HCT116 (cell line): ENCODE results near the gene USP7. TPM values are rescaled to one million over a fixed set of nuclear protein-coding genes. Genes with fewer than 3 reads are reported as not detected.
"Not testable (repeated sequence)": the region's sequence is repeated elsewhere in the genome, so short reads cannot be mapped to it uniquely, and the experiment has no call there.

Experiments
- ATAC-seq: fragments of 200-7000 bp; cut with Tn5 transposase; 2 replicates; pipeline ENCODE4 v1.9.1; 2020; ENCODE audit warnings: mild to moderate bottlenecking, moderate library complexity
- BruUV-seq: library from RNA; stranded (reverse); fragments of 400-500 nt; replicated peaks from 2 replicates; lab custom pipeline; 2021; lab: Mats Ljungman, UMichigan
- CTCF ChIA-PET: fragments of 300-600 bp; sonication (Branson Sonifier 250); formaldehyde crosslinking; loops from one replicate; lab custom pipeline; 2021; ENCODE audit warnings: antibody characterized with exemption; lab: Charles Lee
- POLR2A ChIA-PET: fragments of 300-600, 350-600 bp; sonication (Branson Sonifier 250); formaldehyde crosslinking; loops from one replicate; lab custom pipeline; 2021; ENCODE audit warnings: antibody characterized with exemption; lab: Charles Lee
- RAD21 ChIA-PET, 2 experiments: fragments of 300-600 bp; sonication (Branson Sonifier 250); formaldehyde crosslinking; loops; one replicate each; lab custom pipeline; 2023; ENCODE audit warnings: low total read pairs in 2 of 2; ENCODE audit not compliant: uncharacterized antibody in 2 of 2, unreplicated experiment in 2 of 2, low non-redundant PET in 1 of 2; lab: Charles Lee
- DNase-seq: peaks from one replicate; pipeline ENCODE4 v3.0.0-alpha.2; 2010; ENCODE audit warnings: low read depth, low spot score
- H2AFZ ChIP-seq: fragments of 200-600 bp; shearing (Covaris generic), sonication (generic); 2 replicates; pipeline ENCODE4 v1.6.1; 2017; ENCODE audit warnings: low read depth, mixed run types, mixed read lengths, antibody characterized with exemption, low read length; ENCODE audit not compliant: poor library complexity, severe bottlenecking
- H3K27ac ChIP-seq: 2 replicates; pipeline ENCODE4 v1.5.1; 2012; ENCODE audit warnings: low read depth, low read length
- H3K27me3 ChIP-seq: fragments of 200-600 bp; sonication (generic); 2 replicates; pipeline ENCODE4 v1.6.1; 2016; ENCODE audit warnings: mixed run types, low read length, mixed read lengths; ENCODE audit not compliant: insufficient read depth
- H3K36me3 ChIP-seq, 2 experiments: fragments of 200-500 bp in 1 of 2; fragments of 200-600 bp in 1 of 2; sonication (Bioruptor generic) in 1 of 2; sonication (generic) in 1 of 2; 2 replicates each; pipeline versions ENCODE4 v1.5.1 to v1.6.1; 2014 to 2016; ENCODE audit warnings: low read length in 2 of 2, inconsistent platforms in 1 of 2, mixed read lengths in 1 of 2, mixed run types in 1 of 2; ENCODE audit not compliant: insufficient read depth in 2 of 2, control insufficient read depth in 1 of 2
- H3K4me1 ChIP-seq, 2 experiments: fragments of 200-600 bp in 1 of 2; sonication (generic) in 1 of 2; 2 replicates each; pipeline versions ENCODE4 v1.5.1 to v1.6.1; 2012 to 2017; ENCODE audit warnings: low read length in 2 of 2, inconsistent platforms in 1 of 2, mild to moderate bottlenecking in 1 of 2, mixed read lengths in 1 of 2, mixed run types in 1 of 2, moderate library complexity in 1 of 2; ENCODE audit not compliant: insufficient read depth in 2 of 2, control insufficient read depth in 1 of 2
- H3K4me2 ChIP-seq: fragments of 200-600 bp; sonication (generic); 2 replicates; pipeline ENCODE4 v1.6.1; 2017; ENCODE audit warnings: mixed run types, low read length, mixed read lengths
- H3K4me3 ChIP-seq, 2 experiments: fragments of 200-600 bp in 1 of 2; sonication (generic) in 1 of 2; replicated peaks in 1 of 2; 2 replicates each; pipeline ENCODE4 v1.5.1; 2011 to 2016; ENCODE audit warnings: low read length in 2 of 2, control low read depth in 1 of 2, low read depth in 1 of 2, mild to moderate bottlenecking in 1 of 2, mixed read lengths in 1 of 2, mixed run types in 1 of 2
- H3K79me2 ChIP-seq: fragments of 200-600 bp; sonication (generic); 2 replicates; pipeline ENCODE4 v1.6.1; 2017; ENCODE audit warnings: mild to moderate bottlenecking, mixed run types, low read length, moderate library complexity, mixed read lengths; ENCODE audit not compliant: insufficient read depth
- H3K9ac ChIP-seq: fragments of 200-600 bp; sonication (generic); 2 replicates; pipeline ENCODE4 v1.6.1; 2016; ENCODE audit warnings: low read length, mixed read lengths
- H3K9me2 ChIP-seq: fragments of 200-600 bp; sonication (generic), shearing (Covaris generic); 2 replicates; pipeline ENCODE4 v1.6.1; 2017; ENCODE audit warnings: mixed run types, mild to moderate bottlenecking, moderate library complexity; ENCODE audit not compliant: insufficient read depth
- H3K9me3 ChIP-seq, 2 experiments: fragments of 200-500 bp in 1 of 2; fragments of 200-600 bp in 1 of 2; sonication (Bioruptor generic) in 1 of 2; sonication (generic) in 1 of 2; 2 replicates each; pipeline ENCODE4 v1.6.1; 2014 to 2017; ENCODE audit warnings: low read length in 2 of 2, mixed read lengths in 2 of 2, inconsistent platforms in 1 of 2, low read depth in 1 of 2, mild to moderate bottlenecking in 1 of 2, mixed run types in 1 of 2, moderate library complexity in 1 of 2; ENCODE audit not compliant: control insufficient read depth in 1 of 2, insufficient read depth in 1 of 2
- H4K20me1 ChIP-seq: fragments of 200-600 bp; sonication (generic), shearing (Covaris generic); 2 replicates; pipeline ENCODE4 v1.6.1; 2017; ENCODE audit warnings: mixed run types, mild to moderate bottlenecking, moderate library complexity; ENCODE audit not compliant: insufficient read depth
- CBX3 ChIP-seq: IDR thresholded peaks from 2 replicates; pipeline ENCODE4 v1.6.1; 2012; ENCODE audit warnings: low read depth
- CEBPB ChIP-seq: IDR thresholded peaks from 2 replicates; pipeline ENCODE4 v1.6.1; 2012; ENCODE audit warnings: low read depth
- EGR1 ChIP-seq: IDR thresholded peaks from 2 replicates; pipeline ENCODE4 v1.6.1; 2012; ENCODE audit warnings: low read depth
- EZH2 ChIP-seq: fragments of 200-600 bp; sonication (generic); IDR thresholded peaks from 2 replicates; pipeline ENCODE4 v1.6.1; 2017; ENCODE audit warnings: antibody characterized with exemption, mixed run types
- EZH2phosphoT487 ChIP-seq: fragments of 200-600 bp; IDR thresholded peaks from 2 replicates; pipeline ENCODE4 v1.6.1; 2018; ENCODE audit warnings: antibody characterized with exemption, borderline replicate concordance
- MAX ChIP-seq: IDR thresholded peaks from 2 replicates; pipeline ENCODE4 v1.6.1; 2012
- POLR2AphosphoS5 ChIP-seq: IDR thresholded peaks from 2 replicates; pipeline ENCODE4 v1.6.1; 2011; ENCODE audit warnings: mild to moderate bottlenecking, low read depth, low read length, moderate library complexity
- RAD21 ChIP-seq: IDR thresholded peaks from 2 replicates; pipeline ENCODE4 v1.6.1; 2012; ENCODE audit warnings: low read depth, mild to moderate bottlenecking
- SIN3A ChIP-seq: IDR thresholded peaks from 2 replicates; pipeline ENCODE4 v1.6.1; 2012; ENCODE audit warnings: low read depth
- SRF ChIP-seq: IDR thresholded peaks from 2 replicates; pipeline ENCODE4 v1.6.1; 2012; ENCODE audit warnings: low read depth
- TCF7L2 ChIP-seq: IDR thresholded peaks from 2 replicates; pipeline ENCODE4 v1.7.0; 2011; ENCODE audit warnings: borderline replicate concordance, inconsistent platforms; ENCODE audit not compliant: insufficient read depth, insufficient read length; ENCODE audit errors: extremely low read depth
- ZBTB33 ChIP-seq: IDR thresholded peaks from 2 replicates; pipeline ENCODE4 v1.6.1; 2011; ENCODE audit warnings: mild to moderate bottlenecking, low read length, moderate library complexity; ENCODE audit not compliant: insufficient replicate concordance; ENCODE audit errors: extremely low read depth
- ZFX ChIP-seq: fragments of 450-650 bp; IDR thresholded peaks from 2 replicates; pipeline ENCODE4 v1.6.1; 2017
- ZNF274 ChIP-seq: fragments of 200-500 bp; sonication (Bioruptor generic); IDR thresholded peaks from 2 replicates; pipeline ENCODE4 v1.6.1; 2014; ENCODE audit warnings: mild to moderate bottlenecking, low read depth, low read length, inconsistent platforms
- intact Hi-C: fragments of 100-400 bp; cut with micrococcal nuclease; formaldehyde crosslinking; loops from 2 replicates; pipeline ENCODE4 v1.10.0; 2022
- total RNA-seq: library from RNA; stranded (reverse); gene quantifications from one replicate; pipeline ENCODE4 v1.2.1, GENCODE V29; 2021; ENCODE audit not compliant: unreplicated experiment

USP7 gene
- total RNA-seq, 1 experiment from 2014 or later, result 154 TPM

- H4K20me1 ChIP-seq, CTCF ChIA-PET, DNase-seq, H3K9ac ChIP-seq, H3K36me3 ChIP-seq, POLR2A ChIA-PET, H2AFZ ChIP-seq, BruUV-seq, RAD21 ChIA-PET, H3K4me1 ChIP-seq, H3K79me2 ChIP-seq, intact Hi-C loops, H3K9me2 ChIP-seq, H3K27me3 ChIP-seq, H3K4me2 ChIP-seq, H3K9me3 ChIP-seq, ATAC-seq, H3K27ac ChIP-seq, H3K4me3 ChIP-seq: not testable (repeated sequence)
Measured at GRCh38 chr16:8976189-8976588, 12.5 kb upstream of the USP7 start.

GRCh38 chr16:8975039-8975438, 11.3 kb upstream of the USP7 start:
- intact Hi-C loops, result no loop called here

More at GRCh38 chr16:8975039-8975438, 11.3 kb upstream of the USP7 start:
- TF ChIP-seq EZH2 (no peak), EGR1 (no peak), ZNF274 (no peak), MAX (no peak), POLR2AphosphoS5 (no peak), EZH2phosphoT487 (no peak), TCF7L2 (no peak), SRF (no peak), CBX3 (no peak), ZBTB33 (no peak), CEBPB (no peak), SIN3A (no peak), ZFX (no peak), RAD21 (no peak)
- Histone ChIP-seq H3K79me2 (no peaks in the 10 kb centered on the region), H3K4me2 (no peak overlapping the region), H3K36me3 (no peaks in the 10 kb centered on the region), H3K9me3 (no peaks in the 10 kb centered on the region), H3K27ac (no peak overlapping the region), H3K4me3 (no peak overlapping the region), H3K27me3 (no peaks in the 10 kb centered on the region), H3K4me1 (no peaks in the 10 kb centered on the region), H4K20me1 (no peaks in the 10 kb centered on the region), H3K9ac (no peak overlapping the region), H2AFZ (no peak overlapping the region), H3K9me2 (no peaks in the 10 kb centered on the region)
- DNase-seq, result no peak
- RAD21 ChIA-PET, result no interaction called here
- ATAC-seq, result no peak
- POLR2A ChIA-PET, result interaction anchor here (0.7 kb wide), 1 partner anchor 8 kb away, joined by 3 read pairs; no protein-coding TSS in a partner anchor
- BruUV-seq, result no TSS peak
- CTCF ChIA-PET, result no interaction called here
